Dedifferentiated amniotic fluid mesenchymal stem cell (primary cell): Measurements from ENCODE around the gene KERA.

ENCODE experiments used
- DNase-seq: peaks from one replicate; pipeline ENCODE4 v3.0.0-alpha.2; 2016; ENCODE audit errors: extremely low spot score

Gene KERA

DNA sequence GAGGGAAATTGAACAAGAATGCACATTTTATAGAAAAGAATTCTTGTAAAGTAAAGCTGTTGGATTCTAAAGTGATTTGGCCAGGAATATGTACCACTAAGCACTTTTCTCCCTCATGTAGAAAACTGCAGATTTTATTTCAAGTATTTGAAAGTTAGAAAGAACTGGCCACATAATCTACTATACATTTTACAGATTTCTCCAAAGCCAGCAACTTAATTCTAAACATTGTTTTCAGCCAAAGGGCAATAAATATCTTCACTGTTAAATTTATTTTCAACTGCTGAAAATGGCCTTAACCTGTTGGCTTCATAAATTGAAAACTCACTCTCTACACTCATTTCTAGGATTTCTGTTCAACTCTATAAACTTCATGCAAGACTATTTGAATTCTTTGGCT, 15.6 kb upstream of the KERA start:
- no peak for DNase-seq

DNA sequence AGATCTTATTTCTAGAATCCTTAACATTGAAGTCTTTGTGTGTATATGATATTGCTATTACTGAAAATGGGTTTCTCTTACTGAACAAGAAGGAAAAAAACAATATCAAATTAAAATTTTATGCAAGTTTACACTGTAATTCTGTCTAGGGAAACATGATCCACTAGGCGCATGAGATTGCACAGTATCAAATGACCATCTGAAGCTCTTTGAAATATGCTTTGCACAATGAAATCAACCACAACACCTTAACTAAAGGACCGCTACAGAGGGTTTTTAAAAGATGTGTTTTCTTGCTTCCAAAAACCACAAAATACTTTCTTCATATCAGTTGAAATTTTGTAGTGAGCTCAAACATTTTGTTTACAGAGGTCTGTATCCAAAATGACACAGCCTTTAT, 15.1 kb upstream of the KERA start:
- no peak for DNase-seq

DNA sequence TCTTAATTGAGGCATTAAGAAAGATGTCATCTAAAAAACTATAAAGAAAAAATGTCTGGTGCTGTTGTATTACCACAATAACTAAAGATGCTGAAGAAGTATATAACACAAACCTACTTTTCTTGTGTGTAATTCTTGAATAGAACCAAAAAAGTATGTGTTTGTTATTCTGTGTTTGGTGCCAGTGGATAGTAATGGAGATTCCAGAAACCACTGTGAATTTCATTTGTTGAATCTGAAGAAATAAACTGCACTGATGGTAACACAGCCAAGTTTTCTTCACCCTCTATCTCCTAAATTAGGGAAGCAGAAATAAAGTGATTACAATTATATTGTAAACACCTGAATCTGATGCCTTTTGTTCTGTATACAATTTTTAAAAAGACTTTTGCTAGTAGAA, 13.1 kb upstream of the KERA start:
- DNase-seq: no peak

DNA sequence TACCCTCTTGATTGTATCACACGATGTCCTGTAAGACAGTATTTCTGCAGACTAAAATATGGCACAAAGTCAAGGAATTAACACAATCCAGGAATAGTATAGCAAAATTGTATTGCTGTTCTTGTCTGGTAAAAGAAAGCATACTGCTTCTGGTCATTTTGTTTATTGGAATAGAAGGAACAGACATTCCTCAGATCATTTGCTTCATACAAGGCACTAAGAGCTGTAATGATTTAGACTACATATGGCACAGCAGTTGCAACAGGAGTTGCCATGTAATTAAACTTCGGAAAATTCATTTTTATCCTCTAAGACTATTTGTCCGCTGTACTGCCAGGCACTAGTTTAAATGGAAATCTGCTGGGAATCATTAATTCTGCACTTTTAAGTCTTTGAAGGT, 7.6 kb upstream of the KERA start:
- no peak for DNase-seq

DNA sequence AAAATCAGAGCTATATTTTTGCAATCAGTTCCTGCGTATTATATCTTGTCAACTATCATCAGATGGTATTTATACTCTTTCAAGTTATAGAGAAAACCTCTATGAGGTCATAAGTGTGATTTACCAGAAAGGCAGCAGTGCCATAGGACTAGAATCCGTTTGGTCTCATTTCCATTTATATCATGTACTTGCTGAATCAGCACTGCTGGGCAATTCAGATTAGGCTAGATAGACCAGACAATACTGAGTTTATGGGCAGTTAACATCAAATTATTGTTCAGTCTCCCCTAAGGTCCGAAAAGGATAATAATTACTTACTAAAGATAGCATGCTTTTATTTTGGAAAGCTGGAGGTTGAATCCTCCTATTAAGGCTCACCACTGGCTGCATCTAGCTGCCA, 6.8 kb upstream of the KERA start:
- DNase-seq: no peak

DNA sequence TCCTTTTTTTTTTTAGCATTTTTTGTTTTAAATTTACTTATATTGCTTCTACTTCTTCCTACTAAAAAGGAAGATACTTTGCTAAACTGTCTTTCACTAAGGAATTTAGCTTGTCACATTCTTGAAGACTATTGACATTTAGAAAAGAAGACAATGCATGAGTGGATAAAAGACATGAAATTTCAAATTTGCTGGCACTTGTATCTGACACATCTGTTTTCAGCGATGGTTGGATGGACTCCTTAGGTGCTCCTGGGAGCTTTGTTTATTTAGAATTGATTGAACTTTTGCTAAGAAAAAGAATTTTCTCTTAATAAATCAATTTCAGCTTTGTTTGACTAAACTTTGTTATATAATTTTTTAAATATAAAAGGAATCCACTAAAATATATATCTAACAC, 3.3 kb upstream of the KERA start:
- no peak for DNase-seq

DNA sequence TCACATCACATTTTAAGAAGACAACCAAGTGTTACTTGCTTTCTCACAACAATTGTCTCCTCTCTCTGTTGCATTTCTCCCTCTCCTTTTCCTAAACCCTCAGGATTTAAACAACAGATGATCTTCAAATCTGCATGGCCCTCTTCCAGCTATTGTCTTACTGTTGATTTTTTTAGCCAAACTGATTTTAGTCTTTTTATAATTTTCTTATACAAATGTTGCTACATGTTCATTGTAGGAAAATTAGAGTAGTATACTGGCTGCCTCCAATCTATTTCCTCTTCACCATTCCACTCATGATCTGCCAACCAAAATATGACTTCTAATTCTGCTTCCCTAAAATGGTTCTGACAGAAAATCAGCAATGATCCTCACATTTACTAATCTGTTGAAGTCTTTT, 1.4 kb upstream of the KERA start:
- DNase-seq: no peak

DNA sequence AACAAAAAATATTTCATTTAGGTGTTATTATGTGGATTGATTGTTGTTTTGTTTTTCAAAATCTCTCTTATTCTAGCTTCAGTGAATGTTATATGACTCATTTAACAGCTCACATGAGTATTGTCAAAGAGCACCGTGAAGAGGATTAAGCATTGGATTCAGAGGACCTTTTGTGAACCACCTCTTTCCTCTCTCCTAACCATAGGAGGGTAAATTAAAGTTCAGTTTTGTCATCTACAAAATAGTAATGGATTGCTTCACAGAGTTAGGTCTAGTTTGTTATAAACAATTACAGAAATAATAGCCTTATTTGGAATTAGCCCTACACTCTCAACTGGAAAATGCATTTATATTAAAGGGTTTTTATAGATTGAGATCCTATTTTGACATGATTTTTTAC, 962 bp upstream of the KERA start:
- DNase-seq: no peak

DNA sequence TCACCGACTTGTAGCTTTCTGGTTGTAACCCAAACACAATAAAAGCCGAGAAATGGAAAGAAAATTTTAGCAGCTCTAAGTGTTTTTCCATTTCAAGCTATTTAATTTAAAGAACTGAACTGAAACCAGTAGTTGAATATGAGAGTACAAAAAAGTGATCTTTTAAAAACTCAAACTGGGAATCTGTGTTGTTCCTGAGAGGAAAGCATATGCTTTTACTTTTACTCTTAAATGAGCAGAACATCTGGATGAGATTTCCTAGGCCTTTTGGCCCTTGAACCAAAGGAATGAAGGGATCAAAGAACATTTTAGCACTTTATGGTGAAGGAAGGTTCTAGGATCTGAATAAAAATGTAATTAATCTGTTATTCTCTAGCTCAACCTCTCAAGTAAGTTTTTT, 1.3 kb downstream of the KERA start:
- DNase-seq: no peak

DNA sequence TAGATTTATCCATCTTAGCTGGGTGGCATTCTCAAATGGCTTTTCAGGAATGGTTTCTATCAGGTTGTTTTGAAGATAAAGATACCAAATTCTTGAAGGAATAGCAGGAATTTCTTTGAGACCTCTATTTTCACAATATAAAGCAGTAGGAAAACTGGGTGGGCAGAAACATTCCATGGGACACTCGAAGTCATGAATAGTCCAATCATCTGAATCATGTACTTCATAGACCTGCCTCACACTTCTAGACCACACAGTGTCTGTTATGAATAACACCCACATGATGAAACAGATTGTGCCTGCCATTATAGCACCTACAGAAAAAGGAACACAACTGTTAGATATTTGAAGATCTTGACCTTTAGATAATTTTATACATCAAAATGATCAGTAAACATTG, 1.8 kb downstream of the KERA start:
- no peak for DNase-seq

DNA sequence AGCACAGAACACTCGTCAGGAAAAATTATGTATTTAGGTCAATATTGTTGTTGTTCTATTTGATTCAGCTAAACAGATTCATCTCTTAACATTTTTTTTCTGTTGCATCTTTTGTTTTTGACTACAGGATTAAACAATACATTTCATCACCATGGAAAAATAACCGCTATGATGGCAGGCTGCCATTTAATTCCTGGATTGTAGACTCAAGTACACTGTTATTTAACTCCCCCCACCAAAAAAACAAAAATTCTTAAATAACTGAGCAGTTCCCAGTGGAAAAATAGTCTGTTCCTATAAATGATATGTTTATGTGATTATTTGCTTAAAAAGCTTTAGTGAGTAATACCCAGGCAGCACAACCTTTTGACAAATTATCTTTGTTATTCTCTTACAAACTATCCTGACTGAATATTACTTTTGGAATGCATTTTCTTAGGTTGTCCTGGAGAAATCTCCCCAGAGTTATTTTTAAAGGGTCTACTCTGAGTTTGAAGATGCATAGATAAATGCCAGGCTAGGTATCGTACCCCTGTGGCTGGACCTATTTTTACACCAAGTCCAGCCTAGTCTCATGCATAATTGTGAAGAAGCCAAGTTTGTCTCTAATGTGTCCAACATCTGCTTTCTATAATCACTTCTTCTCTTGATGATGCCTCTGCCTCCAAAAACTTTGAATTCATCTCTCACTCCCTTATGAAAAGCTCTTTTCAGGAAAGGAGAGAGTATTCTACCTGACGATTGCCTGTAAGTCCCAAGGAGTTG, 3.7 kb downstream of the KERA start:
- peak; percentile 92 for DNase-seq

DNA sequence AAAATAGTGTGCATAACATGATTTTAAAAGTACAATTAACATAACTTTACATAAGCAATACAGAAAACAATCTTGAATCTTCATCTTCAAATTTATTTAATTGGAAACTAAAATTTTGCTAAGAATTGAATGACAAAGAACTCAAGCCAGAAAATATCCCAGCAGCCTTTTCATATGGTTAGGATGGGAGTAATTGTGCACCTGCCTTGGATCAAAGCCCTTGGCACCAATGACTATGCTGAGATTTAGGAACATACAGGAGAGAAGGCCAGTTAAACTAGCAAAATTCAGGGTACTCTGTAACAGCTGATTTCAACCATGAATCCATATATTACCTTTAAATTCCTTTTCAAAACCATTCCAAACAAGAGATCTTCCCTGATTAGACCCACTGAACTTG, 5.8 kb downstream of the KERA start:
- no peak for DNase-seq

DNA sequence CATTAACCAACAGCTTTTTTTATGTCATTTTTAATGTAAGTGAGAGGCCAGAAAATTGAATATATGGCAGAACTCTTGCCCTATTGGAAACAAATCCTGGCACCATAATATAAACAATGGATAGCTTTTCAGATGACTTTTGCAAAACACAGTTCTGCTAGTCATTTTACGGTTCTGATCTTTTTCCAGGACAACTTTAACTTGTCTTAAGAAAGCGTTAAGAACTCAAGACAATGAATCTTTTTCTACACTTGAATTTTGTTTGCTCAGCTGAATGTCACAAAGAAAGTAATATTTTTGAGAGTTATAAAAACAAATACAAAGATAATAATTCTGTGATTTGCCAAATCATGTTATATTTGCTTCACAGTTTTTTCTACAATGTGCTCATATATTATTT, 13.2 kb downstream of the KERA start:
- DNase-seq: no peak

DNA sequence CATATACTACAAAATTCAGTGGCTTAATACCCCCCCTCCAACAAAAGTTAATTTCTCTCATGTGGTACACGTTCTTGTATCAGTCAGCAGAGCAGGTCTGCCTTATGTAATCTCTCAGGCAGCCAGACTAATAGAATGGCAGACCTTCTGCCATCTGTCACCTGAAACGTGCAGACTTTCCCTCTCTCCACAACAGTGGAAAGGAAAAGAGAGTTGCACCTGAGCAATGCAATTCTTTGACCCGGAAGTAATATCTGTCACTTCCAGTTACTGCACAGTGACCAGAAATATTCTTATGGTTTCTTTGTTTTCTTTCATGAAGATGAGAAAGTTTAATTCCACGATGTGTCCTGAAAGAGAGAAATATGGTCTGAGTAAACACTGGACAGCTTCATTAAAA, 14.4 kb downstream of the KERA start:
- no peak for DNase-seq

DNA sequence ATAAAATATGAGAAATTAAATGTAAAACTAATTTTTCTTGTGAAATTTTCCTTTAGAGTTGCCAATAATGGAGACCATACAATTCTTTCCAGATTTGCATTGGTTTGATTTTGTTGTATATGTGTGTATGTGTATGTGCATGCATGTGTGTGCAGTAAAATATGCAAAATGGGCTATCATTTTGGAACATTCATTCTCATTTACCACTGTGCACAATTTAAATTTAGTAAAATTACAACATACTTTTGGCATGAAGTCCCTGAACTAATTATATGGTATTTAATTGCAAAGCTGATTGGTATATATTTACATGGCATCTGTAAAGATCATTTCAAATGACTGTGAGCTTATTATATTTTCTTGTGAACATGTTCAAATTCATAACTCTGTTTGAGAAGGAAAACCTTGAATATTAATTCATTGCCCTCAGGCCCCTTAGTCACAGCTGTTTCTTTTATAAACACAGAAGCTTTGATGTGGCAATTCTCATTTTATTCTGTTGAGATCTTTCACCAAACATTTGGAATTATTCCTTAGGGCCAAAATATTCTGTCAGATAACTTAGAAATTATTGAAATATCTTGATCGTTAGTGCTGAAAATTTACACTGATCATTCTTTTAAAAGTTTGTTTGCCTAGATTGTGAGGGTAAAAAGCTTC, 17.6 kb downstream of the KERA start:
- peak; percentile 20 for DNase-seq

DNA sequence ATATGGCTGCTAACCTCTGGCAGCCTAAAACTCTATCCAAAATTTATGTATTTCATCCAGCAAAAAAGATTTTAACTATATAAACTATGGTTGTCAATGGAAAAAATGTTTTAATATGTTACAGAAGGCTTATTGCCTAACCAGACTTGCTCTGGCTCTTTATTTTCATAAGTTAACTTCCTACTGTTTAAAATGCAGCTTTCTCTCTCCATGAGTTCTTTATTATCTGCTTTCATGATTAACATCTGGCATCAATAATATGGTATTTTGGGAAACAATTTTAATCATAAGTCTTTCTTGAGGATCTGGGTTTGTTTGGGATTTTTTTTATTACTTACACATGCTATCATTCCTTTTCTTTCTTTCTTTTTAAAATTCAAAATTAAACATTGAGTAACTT, 20.5 kb downstream of the KERA start:
- peak; percentile 78 for DNase-seq

DNA sequence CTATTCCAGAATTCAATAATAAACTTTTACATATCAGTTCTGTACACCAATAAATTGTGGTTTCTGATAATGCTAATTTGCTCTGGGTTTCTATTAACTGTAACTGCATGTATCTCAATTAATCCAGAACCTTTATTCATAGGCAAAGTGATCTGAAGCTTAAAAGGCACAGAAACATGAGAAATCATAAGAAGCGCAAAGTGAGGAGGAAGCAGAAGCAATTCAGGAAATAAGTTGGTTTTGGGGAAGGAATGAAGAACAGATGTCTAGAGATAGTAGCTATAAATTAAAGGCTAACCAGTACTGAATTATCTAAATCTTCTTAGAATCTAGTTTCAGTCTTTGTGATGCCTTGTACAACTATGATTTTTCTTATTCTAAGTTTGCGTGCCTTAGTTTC, 24.6 kb downstream of the KERA start:
- no peak for DNase-seq

DNA sequence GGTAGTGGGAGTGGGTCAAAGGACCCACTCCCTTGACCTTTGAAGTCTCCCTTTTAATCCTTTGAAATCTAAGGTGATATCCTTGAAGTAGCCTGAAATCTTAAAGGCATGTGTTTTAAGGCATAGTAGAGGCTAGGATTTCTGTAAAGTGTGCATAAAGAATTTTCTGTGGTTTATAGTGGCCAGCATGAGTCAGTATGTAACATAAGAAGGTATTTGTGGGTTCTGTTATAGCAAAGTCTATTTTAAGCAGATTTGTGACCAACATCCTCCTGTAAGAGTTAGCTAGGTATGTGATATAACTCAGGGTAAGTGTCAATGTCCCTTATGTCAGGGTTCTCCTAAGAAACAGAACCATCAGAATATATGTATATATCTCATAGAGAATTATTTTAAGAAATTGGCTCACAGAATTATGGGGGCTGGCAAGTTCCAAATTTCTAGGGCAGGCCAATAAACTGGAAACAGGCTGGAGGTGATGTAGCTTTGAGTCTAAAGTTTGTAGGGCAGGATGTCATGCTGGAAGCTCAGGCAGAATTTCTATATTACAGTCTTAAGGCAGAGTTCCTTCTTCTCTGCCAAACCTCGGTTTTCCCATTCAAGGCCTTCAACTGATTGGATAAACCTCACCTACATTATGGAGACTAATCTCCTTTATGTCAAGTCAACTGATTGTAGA, 34.4 kb downstream of the KERA start:
- peak; percentile 85 for DNase-seq

DNA sequence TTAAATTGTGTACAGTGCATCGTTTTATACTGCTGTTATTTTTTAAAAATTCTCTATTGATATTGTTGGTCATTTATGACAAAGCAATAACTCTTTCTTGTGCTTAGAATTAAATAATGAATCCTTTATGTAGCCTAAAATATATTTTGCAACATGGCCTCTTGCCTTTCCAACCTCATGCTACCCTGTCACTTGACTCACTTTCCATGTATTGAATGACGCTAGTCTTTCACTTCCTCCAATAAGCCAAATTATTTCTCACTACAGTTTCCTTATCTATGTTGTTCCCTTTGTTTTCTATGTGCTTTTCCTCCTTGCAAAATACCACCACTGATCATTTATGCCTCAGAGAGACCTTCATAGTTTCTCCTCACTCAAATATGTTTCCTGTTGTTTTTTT, 36.7 kb downstream of the KERA start:
- no peak for DNase-seq

DNA sequence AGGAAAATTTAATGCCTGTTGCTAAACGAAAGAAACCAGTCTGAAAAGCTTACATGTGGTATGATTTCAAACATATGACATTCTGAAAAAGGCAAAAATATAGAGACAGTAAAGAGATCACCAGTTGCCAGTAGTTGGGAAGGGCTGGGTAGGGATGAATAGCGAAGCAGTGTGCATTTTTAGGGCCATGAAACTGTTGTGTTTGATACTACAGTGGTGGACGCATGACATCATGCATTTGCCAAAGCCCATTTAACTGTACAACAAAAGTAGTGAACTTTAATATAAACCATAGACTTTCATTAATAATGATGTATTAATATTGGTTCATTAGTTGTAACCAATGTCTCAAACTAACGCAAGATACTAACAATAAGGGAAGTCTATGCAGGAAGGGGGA, 38.4 kb downstream of the KERA start:
- no peak for DNase-seq

DNA sequence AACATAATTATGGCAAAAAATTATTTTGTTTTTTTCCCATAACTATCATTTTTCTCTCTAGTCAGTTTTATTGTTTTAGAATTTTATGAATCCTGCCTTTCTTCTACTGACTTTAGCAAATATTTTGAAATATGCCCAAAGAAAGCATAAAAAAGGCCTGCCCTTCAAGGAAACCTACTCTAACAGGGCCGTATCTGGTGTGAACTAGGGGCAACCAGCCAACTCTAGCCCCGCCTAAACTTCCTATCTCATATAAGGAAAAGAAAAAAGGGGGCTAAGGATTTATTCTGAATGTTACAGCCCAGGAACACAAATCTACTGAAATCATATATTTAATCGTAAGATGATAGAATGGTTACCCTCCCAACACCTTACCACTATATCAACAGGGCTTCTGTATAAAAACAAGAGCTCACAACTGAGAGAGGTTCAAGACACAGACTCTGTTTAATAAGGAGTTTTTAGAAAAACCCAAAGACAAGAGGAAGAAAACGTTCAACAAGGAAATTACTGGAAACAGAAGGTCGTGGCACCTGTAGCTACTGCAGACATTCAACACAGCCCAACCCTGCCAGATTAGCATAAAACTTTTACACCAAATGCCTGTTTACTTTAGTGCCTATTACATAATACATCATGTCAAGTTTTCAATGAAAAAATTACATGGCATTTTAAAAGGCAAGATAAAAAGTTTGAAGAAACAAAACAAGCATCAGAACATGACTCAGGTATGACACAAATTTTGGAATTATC, 40.1 kb downstream of the KERA start:
- DNase-seq: no peak

DNA sequence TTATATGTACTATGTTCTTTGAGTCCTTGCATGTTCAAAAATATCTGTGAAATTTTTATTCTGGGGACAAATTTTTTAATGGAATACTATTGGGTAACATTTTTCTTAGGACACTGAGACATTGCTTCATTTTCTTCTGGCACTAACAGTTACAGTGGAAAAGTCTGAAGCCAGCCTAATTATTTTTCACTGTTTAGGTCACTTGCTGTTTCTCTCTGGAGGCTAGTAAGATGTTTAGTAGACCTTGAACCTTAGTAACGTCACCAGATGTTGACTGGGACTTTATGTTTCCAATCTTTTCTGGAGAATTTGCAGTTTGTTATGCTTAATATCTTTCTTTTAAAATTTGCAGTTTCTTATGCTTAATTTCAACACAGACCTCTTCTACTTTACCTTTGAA, 40.8 kb downstream of the KERA start:
- no peak for DNase-seq
